Endothelial cell (in vitro differentiated cells): ENCODE measurements around the gene WDFY4. TPM values are rescaled to one million over a fixed set of nuclear protein-coding genes. Genes with fewer than 3 reads are reported as not detected.

Experiments used
- DNase-seq: peaks from one replicate; pipeline ENCODE4 v3.0.0; 2021; ENCODE audit warnings: low spot score
- H3K27ac Mint-ChIP-seq: one replicate; pipeline ENCODE4 v1.8.0; 2021; ENCODE audit warnings: mixed read lengths, inconsistent platforms; ENCODE audit not compliant: unreplicated experiment
- H3K27me3 Mint-ChIP-seq: one replicate; pipeline ENCODE4 v1.8.0; 2021; ENCODE audit warnings: mild to moderate bottlenecking, moderate library complexity, mixed read lengths, inconsistent platforms; ENCODE audit not compliant: unreplicated experiment
- H3K36me3 Mint-ChIP-seq: one replicate; pipeline ENCODE4 v1.8.0; 2021; ENCODE audit warnings: mild to moderate bottlenecking, low read depth, mixed read lengths, inconsistent platforms; ENCODE audit not compliant: unreplicated experiment
- H3K4me1 Mint-ChIP-seq: one replicate; pipeline ENCODE4 v1.8.0; 2021; ENCODE audit warnings: mild to moderate bottlenecking, mixed read lengths, inconsistent platforms; ENCODE audit not compliant: unreplicated experiment
- H3K4me3 Mint-ChIP-seq: one replicate; pipeline ENCODE4 v1.8.0; 2021; ENCODE audit warnings: mild to moderate bottlenecking, mixed read lengths, inconsistent platforms; ENCODE audit not compliant: unreplicated experiment
- H3K9me3 Mint-ChIP-seq: one replicate; pipeline ENCODE4 v1.8.0; 2021; ENCODE audit warnings: mixed read lengths, inconsistent platforms; ENCODE audit not compliant: unreplicated experiment
- total RNA-seq: library from RNA; stranded (reverse); fragmentation: NEBNext Ultra II Directional; extraction: Animal tissue kit (Norgen Biotek cat#: 25700); gene quantifications from one replicate; pipeline ENCODE4 v1.2.1, GENCODE V29; 2021; ENCODE audit not compliant: unreplicated experiment
- TF ChIP-seq, protein P1 (sequence below): fragments of 200-600 bp; sonication (generic); IDR thresholded peaks from one replicate; pipeline ENCODE4 v1.5.0; 2021; ENCODE audit warnings: antibody characterized with exemption; ENCODE audit not compliant: unreplicated experiment

WDFY4 gene
- total RNA-seq, 1 donor from 2014 or later = 0.54 TPM

- no peaks in the 10 kb centered on the region for H3K4me1 Mint-ChIP-seq
- TF ChIP-seq, protein P1, sequence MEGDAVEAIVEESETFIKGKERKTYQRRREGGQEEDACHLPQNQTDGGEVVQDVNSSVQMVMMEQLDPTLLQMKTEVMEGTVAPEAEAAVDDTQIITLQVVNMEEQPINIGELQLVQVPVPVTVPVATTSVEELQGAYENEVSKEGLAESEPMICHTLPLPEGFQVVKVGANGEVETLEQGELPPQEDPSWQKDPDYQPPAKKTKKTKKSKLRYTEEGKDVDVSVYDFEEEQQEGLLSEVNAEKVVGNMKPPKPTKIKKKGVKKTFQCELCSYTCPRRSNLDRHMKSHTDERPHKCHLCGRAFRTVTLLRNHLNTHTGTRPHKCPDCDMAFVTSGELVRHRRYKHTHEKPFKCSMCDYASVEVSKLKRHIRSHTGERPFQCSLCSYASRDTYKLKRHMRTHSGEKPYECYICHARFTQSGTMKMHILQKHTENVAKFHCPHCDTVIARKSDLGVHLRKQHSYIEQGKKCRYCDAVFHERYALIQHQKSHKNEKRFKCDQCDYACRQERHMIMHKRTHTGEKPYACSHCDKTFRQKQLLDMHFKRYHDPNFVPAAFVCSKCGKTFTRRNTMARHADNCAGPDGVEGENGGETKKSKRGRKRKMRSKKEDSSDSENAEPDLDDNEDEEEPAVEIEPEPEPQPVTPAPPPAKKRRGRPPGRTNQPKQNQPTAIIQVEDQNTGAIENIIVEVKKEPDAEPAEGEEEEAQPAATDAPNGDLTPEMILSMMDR = no peak
- no peak overlapping the region for H3K27ac Mint-ChIP-seq
- no peaks in the 10 kb centered on the region for H3K36me3 Mint-ChIP-seq
- H3K4me3 Mint-ChIP-seq = no peak overlapping the region
- no peaks in the 10 kb centered on the region for H3K27me3 Mint-ChIP-seq
- H3K9me3 Mint-ChIP-seq = no peaks in the 10 kb centered on the region
- DNase-seq = no peak
Measured at GRCh38 chr10:48938281-48938680, 253.6 kb downstream of the WDFY4 start.

GRCh38 chr10:48938990-48939536, 254.4 kb downstream of the WDFY4 start:
- H3K9me3 Mint-ChIP-seq = no peaks in the 10 kb centered on the region
- TF ChIP-seq, protein P1 = no peak
- H3K27me3 Mint-ChIP-seq = no peaks in the 10 kb centered on the region
- H3K36me3 Mint-ChIP-seq = no peaks in the 10 kb centered on the region
- H3K4me3 Mint-ChIP-seq = no peak overlapping the region
- no peak for DNase-seq
- no peak overlapping the region for H3K27ac Mint-ChIP-seq
- H3K4me1 Mint-ChIP-seq = no peaks in the 10 kb centered on the region

DNA sequence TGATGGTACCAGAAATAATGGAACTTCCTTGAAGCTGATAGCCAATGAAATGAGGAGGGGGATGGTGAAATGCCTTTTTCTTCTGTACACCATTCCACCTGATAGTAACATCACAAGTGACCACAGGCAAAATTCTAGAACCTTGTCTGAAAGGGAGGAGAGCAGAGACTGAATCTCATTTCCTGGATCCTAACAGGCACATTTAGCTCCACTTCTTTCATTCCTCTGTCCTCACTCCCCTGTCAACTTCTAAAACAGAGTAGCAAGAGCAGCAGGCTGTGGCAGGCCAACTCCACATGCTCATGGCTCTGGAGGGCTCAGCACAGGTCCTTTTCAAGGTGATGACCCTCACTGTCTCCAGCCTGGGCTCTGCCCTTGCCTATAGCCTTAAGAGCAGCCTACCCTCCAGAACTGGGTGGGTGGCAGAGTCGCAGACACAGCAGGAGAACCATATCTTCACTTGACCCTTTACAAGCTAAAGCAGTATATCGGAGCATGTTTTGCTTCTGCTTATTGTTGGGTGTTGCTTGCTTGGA, 255.2 kb downstream of the WDFY4 start, which contains the start of gene LRRC18:
Gene LRRC18, minus strand, starts transcription at position 51 of the 536 bp plus-strand sequence. CDS start 25,685 bp downstream, outside the sequence.
- H3K27me3 Mint-ChIP-seq = no peaks in the 10 kb centered on the region
- no peak for DNase-seq
- H3K4me1 Mint-ChIP-seq = no peaks in the 10 kb centered on the region
- no peak within 1 kb of the TSS for H3K27ac Mint-ChIP-seq
- TF ChIP-seq, protein P1 = no peak
- H3K4me3 Mint-ChIP-seq = no peak within 1 kb of the TSS
- H3K9me3 Mint-ChIP-seq = no peaks in the 10 kb centered on the region
- no peaks in the 10 kb centered on the region for H3K36me3 Mint-ChIP-seq

DNA sequence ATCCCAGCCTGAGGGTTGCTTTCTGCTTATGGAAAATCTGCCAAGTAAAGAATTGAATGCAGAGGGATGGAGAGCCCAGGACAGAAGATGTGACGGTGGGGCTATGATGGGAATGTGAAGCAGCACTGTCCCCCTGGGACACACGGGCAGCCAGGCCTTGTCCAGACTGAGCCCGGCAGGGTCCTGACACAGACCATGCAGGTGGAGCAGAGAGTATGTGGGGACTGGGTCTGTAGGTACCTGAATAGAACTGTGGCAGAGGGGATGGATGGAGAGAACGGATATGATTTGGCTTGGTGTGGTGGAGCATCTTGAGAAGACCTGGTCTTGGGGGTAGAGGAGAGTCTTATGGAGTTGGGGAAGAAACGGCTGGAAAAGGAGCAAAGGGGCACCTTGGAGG, 255.7 kb downstream of the WDFY4 start:
- Mint-ChIP-seq H3K27me3 (no peaks in the 10 kb centered on the region), H3K4me3 (no peak overlapping the region), H3K27ac (no peak overlapping the region), H3K9me3 (no peaks in the 10 kb centered on the region), H3K4me1 (no peaks in the 10 kb centered on the region), H3K36me3 (no peaks in the 10 kb centered on the region)
- TF ChIP-seq, protein P1 = no peak
- DNase-seq = no peak

DNA sequence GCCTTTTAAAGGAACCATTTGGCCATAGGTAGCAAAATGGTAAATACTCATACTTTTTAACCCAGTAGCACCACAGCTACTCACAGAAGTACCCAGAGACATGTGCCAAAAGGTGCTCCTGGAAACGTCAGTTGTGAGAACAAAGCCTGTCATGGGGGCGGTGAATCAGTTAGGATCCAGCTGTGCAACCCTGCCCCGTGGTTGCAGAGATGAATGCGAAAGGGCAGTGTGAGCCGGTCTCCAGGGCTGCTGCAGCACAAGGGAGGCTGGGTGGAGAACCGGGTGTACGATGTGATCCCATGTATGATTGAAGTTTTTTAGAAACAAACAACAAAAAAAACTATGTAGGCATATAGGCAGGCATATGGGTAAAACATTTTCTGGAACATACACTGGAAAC, 256.3 kb downstream of the WDFY4 start:
- H3K27ac Mint-ChIP-seq = no peak overlapping the region
- no peaks in the 10 kb centered on the region for H3K9me3 Mint-ChIP-seq
- DNase-seq = no peak
- no peaks in the 10 kb centered on the region for H3K4me1 Mint-ChIP-seq
- TF ChIP-seq, protein P1 = no peak
- H3K27me3 Mint-ChIP-seq = no peaks in the 10 kb centered on the region
- H3K4me3 Mint-ChIP-seq = no peak overlapping the region
- no peaks in the 10 kb centered on the region for H3K36me3 Mint-ChIP-seq
